GM12873 (cell line): ENCODE results near the gene BBS9.

Experiments used
- TF ChIP-seq, protein P1 (sequence below): IDR thresholded peaks from 2 replicates; pipeline ENCODE4 v1.5.1; 2012; ENCODE audit warnings: low read depth, mild to moderate bottlenecking, moderate library complexity, low read length, control low read depth; ENCODE audit not compliant: insufficient read depth; ENCODE audit errors: missing control alignments

Gene BBS9

DNA sequence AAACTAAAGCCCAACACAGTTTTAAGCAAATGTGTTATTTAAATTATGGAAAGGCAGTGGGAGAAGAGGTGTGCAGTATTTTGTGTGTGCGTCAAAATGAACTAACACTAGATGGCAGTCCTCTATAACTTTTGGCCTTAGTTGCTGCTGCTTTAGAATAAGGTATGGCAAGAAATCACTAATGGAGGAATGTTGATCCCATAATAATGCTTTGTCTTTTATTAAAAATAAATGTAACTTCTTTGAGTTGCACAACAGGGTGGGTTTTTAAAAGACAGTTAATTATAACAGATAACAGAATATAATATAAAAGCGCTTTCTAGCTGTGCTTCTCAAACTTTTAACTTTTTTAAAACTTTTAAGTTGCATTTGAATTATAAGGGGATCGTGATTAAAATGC is 56.4 kb downstream of the BBS9 start:
- TF ChIP-seq, protein P1, sequence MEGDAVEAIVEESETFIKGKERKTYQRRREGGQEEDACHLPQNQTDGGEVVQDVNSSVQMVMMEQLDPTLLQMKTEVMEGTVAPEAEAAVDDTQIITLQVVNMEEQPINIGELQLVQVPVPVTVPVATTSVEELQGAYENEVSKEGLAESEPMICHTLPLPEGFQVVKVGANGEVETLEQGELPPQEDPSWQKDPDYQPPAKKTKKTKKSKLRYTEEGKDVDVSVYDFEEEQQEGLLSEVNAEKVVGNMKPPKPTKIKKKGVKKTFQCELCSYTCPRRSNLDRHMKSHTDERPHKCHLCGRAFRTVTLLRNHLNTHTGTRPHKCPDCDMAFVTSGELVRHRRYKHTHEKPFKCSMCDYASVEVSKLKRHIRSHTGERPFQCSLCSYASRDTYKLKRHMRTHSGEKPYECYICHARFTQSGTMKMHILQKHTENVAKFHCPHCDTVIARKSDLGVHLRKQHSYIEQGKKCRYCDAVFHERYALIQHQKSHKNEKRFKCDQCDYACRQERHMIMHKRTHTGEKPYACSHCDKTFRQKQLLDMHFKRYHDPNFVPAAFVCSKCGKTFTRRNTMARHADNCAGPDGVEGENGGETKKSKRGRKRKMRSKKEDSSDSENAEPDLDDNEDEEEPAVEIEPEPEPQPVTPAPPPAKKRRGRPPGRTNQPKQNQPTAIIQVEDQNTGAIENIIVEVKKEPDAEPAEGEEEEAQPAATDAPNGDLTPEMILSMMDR: peak; percentile 68

DNA sequence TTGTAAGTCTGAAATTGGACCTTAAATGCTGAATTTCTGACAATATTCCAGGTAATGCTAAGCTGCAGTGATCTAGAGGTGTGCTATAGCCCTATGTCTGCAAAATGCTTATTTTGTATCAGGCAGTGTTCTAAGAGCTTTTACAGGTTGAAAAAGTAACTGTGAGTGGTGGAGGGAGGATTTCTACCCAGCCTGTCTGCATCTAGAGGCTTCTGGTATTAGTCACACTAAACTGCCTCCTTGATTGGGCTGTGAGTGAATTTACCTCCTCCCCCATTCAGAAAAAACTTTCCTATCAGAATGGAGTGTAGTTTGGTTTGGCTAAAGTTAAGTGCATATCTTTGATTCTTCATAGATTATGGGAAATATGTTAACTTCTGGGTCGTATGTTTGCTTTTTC is 56.8 kb downstream of the BBS9 start:
- TF ChIP-seq, protein P1: no peak

- TF ChIP-seq, protein P1: no peak
Observed at GRCh38 chr7:33190688-33191304, 61.4 kb downstream of the BBS9 start.

DNA sequence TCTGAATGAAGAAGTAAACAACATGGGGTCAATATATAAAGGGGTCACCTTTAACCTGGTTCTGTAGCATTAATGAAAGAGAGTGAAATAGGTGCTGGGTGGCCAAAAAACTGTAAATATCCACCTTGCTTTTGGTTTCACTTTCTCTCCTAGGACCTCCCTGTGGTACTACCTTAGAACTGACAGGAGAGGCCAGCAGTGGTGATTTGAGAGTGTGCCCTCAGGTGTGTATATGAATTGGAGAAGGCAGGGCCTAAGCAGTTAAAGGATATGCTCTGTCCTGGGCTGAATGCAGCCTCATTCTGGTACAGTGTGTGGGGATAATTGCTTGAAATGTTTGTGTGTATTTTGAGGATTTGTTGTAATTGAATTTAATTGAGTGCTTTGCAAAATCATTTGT is 62.0 kb downstream of the BBS9 start:
- TF ChIP-seq, protein P1: no peak

GRCh38 chr7:33192695-33193291 is 63.4 kb downstream of the BBS9 start:
- TF ChIP-seq, protein P1: no peak

DNA sequence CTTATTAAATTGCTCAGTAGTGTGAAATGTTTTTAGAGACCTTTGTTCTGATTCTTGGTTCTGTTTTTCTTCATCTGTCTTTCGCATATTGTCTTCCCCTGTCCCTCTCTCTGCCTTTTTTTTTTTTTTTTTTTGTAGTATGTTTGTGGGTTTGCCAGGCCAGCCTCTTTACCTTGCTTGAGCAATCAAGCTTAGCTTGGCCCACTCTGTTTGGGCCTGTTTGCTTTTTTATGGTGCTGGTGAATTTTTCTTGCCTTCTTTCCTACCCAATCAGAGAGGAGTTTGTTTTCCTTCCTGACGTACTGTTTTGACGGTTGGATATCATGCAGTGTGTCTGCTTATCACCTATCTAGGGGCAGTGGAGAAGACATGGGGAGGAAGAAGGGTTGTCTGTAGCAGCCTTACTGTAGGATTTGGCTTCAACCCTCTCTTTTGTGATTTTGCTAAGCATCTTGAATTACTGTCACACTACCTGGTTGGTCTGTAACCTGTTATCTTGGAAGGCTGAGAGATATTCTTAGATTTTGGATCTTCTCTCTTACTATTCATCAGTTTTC is 64.0 kb downstream of the BBS9 start:
- TF ChIP-seq, protein P1: no peak

DNA sequence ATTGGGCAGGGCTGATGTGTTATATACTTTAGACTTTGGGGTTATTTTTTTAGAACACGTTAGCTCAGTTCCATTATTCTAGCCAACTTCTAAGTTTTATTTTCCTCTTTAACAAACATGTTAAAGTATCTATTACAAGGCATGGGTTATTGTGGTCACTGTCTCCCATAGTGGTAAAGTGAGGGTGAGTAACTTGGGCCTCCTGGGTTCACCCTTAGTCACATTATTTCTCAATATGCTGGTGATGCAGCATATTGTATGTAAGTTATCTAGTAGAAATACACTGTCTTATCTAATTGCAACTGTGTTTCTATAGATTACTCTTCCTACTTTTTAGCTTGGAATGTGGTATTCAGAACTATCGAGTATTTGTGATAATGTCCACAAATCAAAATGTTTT is 65.9 kb downstream of the BBS9 start:
- TF ChIP-seq, protein P1: no peak
